Breast epithelium (tissue), 3 donors: ENCODE measurements around the gene TNFRSF18.

Source experiments
- POLR2A ChIP-seq: fragments of 450-650 bp; IDR thresholded peaks from one replicate; pipeline ENCODE4 v1.6.1; 2016; ENCODE audit warnings: antibody characterized with exemption, mild to moderate bottlenecking, moderate library complexity
- POLR2AphosphoS5 ChIP-seq, 3 donors: sonication (generic); formaldehyde crosslinking; IDR thresholded peaks; one replicate each; pipeline ENCODE4 v1.6.1; 2017; ENCODE audit warnings: antibody characterized with exemption in 3 of 3
- TF ChIP-seq, protein P1 (sequence below), 3 donors: fragments of 450-650 bp; IDR thresholded peaks; one replicate each; pipeline ENCODE4 v1.5.1; 2016 to 2017; ENCODE audit warnings: antibody characterized with exemption in 3 of 3, mild to moderate bottlenecking in 3 of 3, moderate library complexity in 3 of 3

DNA sequence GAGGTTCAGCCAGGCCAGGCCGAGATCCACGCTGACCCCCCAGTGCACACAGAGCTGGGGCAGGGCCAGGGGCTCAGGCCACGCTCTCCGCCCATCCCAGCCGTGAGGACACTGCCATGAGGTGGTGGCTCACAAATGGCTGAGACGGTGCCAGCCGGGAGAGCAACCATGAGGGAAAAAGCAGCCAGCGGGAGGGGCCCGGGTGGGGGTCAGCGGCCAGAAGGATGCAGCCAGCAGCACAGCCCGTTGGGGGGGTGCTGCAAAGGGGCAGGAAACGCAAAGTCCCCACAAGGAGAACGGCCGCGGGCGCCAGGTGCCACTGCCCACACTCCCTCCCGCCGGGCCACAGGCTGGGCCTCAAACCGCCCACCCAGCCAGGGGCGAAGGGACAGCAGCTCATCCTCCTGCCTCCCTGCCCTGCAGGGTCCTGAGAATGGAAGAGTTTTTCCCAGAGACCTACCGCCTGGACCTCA lies 24.4 kb downstream of the TNFRSF18 start:
- TF ChIP-seq, protein P1, sequence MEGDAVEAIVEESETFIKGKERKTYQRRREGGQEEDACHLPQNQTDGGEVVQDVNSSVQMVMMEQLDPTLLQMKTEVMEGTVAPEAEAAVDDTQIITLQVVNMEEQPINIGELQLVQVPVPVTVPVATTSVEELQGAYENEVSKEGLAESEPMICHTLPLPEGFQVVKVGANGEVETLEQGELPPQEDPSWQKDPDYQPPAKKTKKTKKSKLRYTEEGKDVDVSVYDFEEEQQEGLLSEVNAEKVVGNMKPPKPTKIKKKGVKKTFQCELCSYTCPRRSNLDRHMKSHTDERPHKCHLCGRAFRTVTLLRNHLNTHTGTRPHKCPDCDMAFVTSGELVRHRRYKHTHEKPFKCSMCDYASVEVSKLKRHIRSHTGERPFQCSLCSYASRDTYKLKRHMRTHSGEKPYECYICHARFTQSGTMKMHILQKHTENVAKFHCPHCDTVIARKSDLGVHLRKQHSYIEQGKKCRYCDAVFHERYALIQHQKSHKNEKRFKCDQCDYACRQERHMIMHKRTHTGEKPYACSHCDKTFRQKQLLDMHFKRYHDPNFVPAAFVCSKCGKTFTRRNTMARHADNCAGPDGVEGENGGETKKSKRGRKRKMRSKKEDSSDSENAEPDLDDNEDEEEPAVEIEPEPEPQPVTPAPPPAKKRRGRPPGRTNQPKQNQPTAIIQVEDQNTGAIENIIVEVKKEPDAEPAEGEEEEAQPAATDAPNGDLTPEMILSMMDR (IDR thresholded peaks at IDR 0.05), result no peak
- TF ChIP-seq POLR2A (no peak), POLR2AphosphoS5 (IDR thresholded peaks at IDR 0.05) (no peak)
